Calu3 (cell line): ENCODE data around the gene PDLIM3. TPM values are rescaled to one million over a fixed set of nuclear protein-coding genes. Genes with fewer than 3 reads are reported as not detected.

ENCODE experiments used
- Bru-seq: library from RNA; stranded (reverse); fragments of 400-500 nt; gene quantifications from one replicate; lab custom pipeline; 2021; lab: Mats Ljungman, UMichigan
- BruChase-seq, 2 experiments: library from RNA; stranded (reverse); fragments of 400-500 nt; gene quantifications; one replicate each; lab custom pipeline; 2021; lab: Mats Ljungman, UMichigan
- BruUV-seq: library from RNA; stranded (reverse); fragments of 400-500 nt; replicated peaks from 2 replicates; lab custom pipeline; 2021; lab: Mats Ljungman, UMichigan
- CTCF ChIA-PET: fragments of 300-600 bp; sonication (Branson Sonifier 250); formaldehyde crosslinking; loops from one replicate; lab custom pipeline; 2022; ENCODE audit warnings: antibody characterized with exemption; lab: Charles Lee
- DNase-seq: peaks from one replicate; pipeline ENCODE4 v3.0.0; 2022
- H3K27ac Mint-ChIP-seq: one replicate; pipeline ENCODE4 v1.8.0; 2022; ENCODE audit warnings: mixed read lengths; ENCODE audit not compliant: unreplicated experiment
- H3K27me3 Mint-ChIP-seq: one replicate; pipeline ENCODE4 v1.8.0; 2022; ENCODE audit warnings: mixed read lengths; ENCODE audit not compliant: unreplicated experiment
- H3K36me3 Mint-ChIP-seq: one replicate; pipeline ENCODE4 v1.8.0; 2022; ENCODE audit warnings: mild to moderate bottlenecking, moderate library complexity, mixed read lengths; ENCODE audit not compliant: insufficient read depth, unreplicated experiment
- H3K4me1 Mint-ChIP-seq: one replicate; pipeline ENCODE4 v1.8.0; 2022; ENCODE audit warnings: mild to moderate bottlenecking, low read depth, mixed read lengths; ENCODE audit not compliant: unreplicated experiment
- H3K4me3 Mint-ChIP-seq: one replicate; pipeline ENCODE4 v1.8.0; 2022; ENCODE audit warnings: mild to moderate bottlenecking, low read depth, moderate library complexity, mixed read lengths; ENCODE audit not compliant: unreplicated experiment
- H3K9me3 Mint-ChIP-seq: one replicate; pipeline ENCODE4 v1.8.0; 2022; ENCODE audit warnings: low read depth, mixed read lengths; ENCODE audit not compliant: unreplicated experiment
- CTCF ChIP-seq: fragments of 200-600 bp; IDR thresholded peaks from one replicate; pipeline ENCODE4 v1.8.0; 2022; ENCODE audit warnings: antibody characterized with exemption; ENCODE audit not compliant: unreplicated experiment
- intact Hi-C: fragments of 100-400 bp; cut with micrococcal nuclease; formaldehyde crosslinking; loops from one replicate; pipeline ENCODE4 v1.10.0; 2022; ENCODE audit not compliant: unreplicated experiment
- long read RNA-seq: library from polyadenylated mRNA; stranded (forward); transcript quantifications from one replicate; pipeline ENCODE4 v2.0.0, GENCODE V29; 2022
- total RNA-seq: library from RNA; stranded (reverse); gene quantifications from 2 replicates; pipeline ENCODE4 v1.2.3, GENCODE V29; 2022

PDLIM3 gene, protein sequence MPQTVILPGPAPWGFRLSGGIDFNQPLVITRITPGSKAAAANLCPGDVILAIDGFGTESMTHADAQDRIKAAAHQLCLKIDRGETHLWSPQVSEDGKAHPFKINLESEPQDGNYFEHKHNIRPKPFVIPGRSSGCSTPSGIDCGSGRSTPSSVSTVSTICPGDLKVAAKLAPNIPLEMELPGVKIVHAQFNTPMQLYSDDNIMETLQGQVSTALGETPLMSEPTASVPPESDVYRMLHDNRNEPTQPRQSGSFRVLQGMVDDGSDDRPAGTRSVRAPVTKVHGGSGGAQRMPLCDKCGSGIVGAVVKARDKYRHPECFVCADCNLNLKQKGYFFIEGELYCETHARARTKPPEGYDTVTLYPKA
- total RNA-seq (0.50 and 0.51 TPM in 2 replicates), Bru-seq, nascent RNA (percentile 17 among the genes with signal in this experiment), BruChase-seq, experiment 1, labeled RNA remaining after a 6-hour chase (percentile 17 among the genes with signal in this experiment), BruChase-seq, experiment 2, labeled RNA remaining after a 2-hour chase (percentile 12 among the genes with signal in this experiment)
- long read RNA-seq: 0 reads

GRCh38 chr4:185534866-185535611, at the start of gene PDLIM3:
Gene PDLIM3, minus strand, starts transcription at chr4:185535507. Its CDS starts 73 bp downstream, at chr4:185535434.
- Mint-ChIP-seq H3K27ac (no peak within 1 kb of the TSS), H3K4me3 (peak within 1 kb of the TSS; percentile 65), H3K9me3 (no peaks in the 10 kb centered on the region), H3K36me3 (peaks cover 6% of the 10 kb centered on the region), H3K27me3 (peaks cover 15% of the 10 kb centered on the region), H3K4me1 (no peaks in the 10 kb centered on the region)
- BruUV-seq: no TSS peak
- no peak for TF ChIP-seq CTCF
- intact Hi-C loops: no loop called here
- CTCF ChIA-PET: interaction anchor here (0.6 kb wide), 1 partner anchor 12 kb away, joined by 6 read pairs; no protein-coding TSS in a partner anchor
- peak; percentile 24 for DNase-seq

DNA sequence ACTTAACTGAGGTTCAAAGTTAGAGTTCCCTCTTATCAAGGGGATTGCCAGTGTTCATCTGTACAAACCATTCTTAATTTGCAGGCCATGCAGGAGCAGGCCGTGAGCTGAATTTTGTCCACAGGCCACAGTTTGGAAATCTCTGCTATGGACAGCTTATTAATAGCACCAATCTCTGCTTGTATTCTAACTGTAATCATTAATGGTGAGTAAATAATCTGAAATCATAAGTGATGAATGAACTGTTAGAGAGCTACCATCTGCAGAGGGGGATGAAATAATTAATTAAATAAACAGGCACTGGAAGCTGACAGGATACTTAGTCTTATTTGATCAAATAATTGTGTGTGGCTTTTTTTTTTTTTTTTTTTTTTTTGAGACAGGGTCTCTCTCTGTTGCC, 48.5 kb upstream of the PDLIM3 start:
- CTCF ChIA-PET: interaction anchor here (0.7 kb wide), 1 partner anchor 42 kb away, joined by 3 read pairs; no protein-coding TSS in a partner anchor

GRCh38 chr4:185582651-185583400, 47.5 kb upstream of the PDLIM3 start:
- no peaks in the 10 kb centered on the region for H3K9me3 Mint-ChIP-seq
- H3K4me3 Mint-ChIP-seq: no peak overlapping the region
- no peaks in the 10 kb centered on the region for H3K27me3 Mint-ChIP-seq
- H3K36me3 Mint-ChIP-seq: peaks cover 4% of the 10 kb centered on the region
- CTCF ChIA-PET: no interaction called here
- TF ChIP-seq CTCF: no peak
- no TSS peak for BruUV-seq
- DNase-seq: no peak
- intact Hi-C loops: no loop called here
- H3K27ac Mint-ChIP-seq: no peak overlapping the region
- no peaks in the 10 kb centered on the region for H3K4me1 Mint-ChIP-seq

More for the DNA sequence above, 48.5 kb upstream of the PDLIM3 start:
- no TSS peak for BruUV-seq
- intact Hi-C loops: no loop called here
- peaks cover 4% of the 10 kb centered on the region for H3K36me3 Mint-ChIP-seq
- no peak for TF ChIP-seq CTCF
- H3K4me1 Mint-ChIP-seq: no peaks in the 10 kb centered on the region
- H3K27me3 Mint-ChIP-seq: no peaks in the 10 kb centered on the region
- H3K9me3 Mint-ChIP-seq: no peaks in the 10 kb centered on the region
- no peak overlapping the region for H3K4me3 Mint-ChIP-seq
- no peak for DNase-seq
- no peak overlapping the region for H3K27ac Mint-ChIP-seq

DNA sequence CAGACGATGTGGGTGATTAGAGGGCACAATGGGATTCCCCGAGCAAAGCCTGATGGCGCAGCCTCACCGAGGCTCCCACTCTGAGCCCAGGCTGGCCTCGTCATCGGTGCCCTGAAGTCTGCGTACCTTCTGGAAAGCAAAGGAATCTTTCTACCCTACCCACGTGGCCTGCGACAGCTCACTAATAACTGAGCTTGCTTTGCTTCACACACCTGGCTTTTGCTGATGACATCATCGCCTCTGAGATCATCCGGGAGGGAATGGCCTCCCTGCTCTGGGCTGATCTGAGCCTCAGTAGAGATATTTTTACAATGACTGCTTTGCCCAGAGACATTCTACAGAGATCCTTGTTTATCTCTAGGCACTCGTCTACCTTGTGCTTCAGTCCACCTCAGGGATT, 45.4 kb upstream of the PDLIM3 start:
- H3K27me3 Mint-ChIP-seq: no peaks in the 10 kb centered on the region
- no peak for TF ChIP-seq CTCF
- CTCF ChIA-PET: no interaction called here
- no TSS peak for BruUV-seq
- H3K4me3 Mint-ChIP-seq: no peak overlapping the region
- H3K36me3 Mint-ChIP-seq: no peaks in the 10 kb centered on the region
- H3K4me1 Mint-ChIP-seq: no peaks in the 10 kb centered on the region
- no peak for DNase-seq
- H3K9me3 Mint-ChIP-seq: no peaks in the 10 kb centered on the region
- intact Hi-C loops: no loop called here
- no peak overlapping the region for H3K27ac Mint-ChIP-seq
